Measurements from ENCODE around the gene SHC4.

- TF ChIP-seq CTCF (IDR thresholded peaks at IDR 0.05) = no peak
- no peak for TF ChIP-seq ZFX (IDR thresholded peaks at IDR 0.05; ENCODE audit: borderline replicate concordance)
These were observed 4.3 kb upstream of the SHC4 start for GRCh38 chr15:48968066-48968465.

Data from 22Rv1 (cell line).